Mesodermal cell (in vitro differentiated cells): ENCODE measurements around the gene PAPSS2.

ENCODE experiments used
- H3K27ac ChIP-seq: 2 replicates; pipeline ENCODE4 v1.7.0; 2013; ENCODE audit warnings: mild to moderate bottlenecking, low read depth, low read length, moderate library complexity; ENCODE audit not compliant: severe bottlenecking
- H3K36me3 ChIP-seq: 2 replicates; pipeline ENCODE4 v1.7.1; 2013; ENCODE audit warnings: mild to moderate bottlenecking, low read length, moderate library complexity; ENCODE audit not compliant: control insufficient read depth, insufficient read depth
- H3K4me1 ChIP-seq: one replicate; pipeline ENCODE4 v1.7.1; 2013; ENCODE audit warnings: mild to moderate bottlenecking, low read length; ENCODE audit not compliant: insufficient read depth, control insufficient read depth, poor library complexity, severe bottlenecking
- H3K4me3 ChIP-seq: 2 replicates; pipeline ENCODE4 v1.7.0; 2013; ENCODE audit warnings: low read length, control low read depth, mild to moderate bottlenecking; ENCODE audit not compliant: insufficient read depth, poor library complexity, severe bottlenecking; ENCODE audit errors: extremely low read depth
- H3K9me3 ChIP-seq: 2 replicates; pipeline ENCODE4 v1.7.1; 2013; ENCODE audit warnings: mild to moderate bottlenecking, low read length, moderate library complexity; ENCODE audit not compliant: control insufficient read depth
- WGBS, 2 experiments: methylation state at CpG; one replicate each; pipeline ENCODE4 v1.1.5; 2013; ENCODE audit warnings: missing lambda C conversion rate in 2 of 2; ENCODE audit not compliant: insufficient coverage in 2 of 2; 5-methylcytosine and 5-hydroxymethylcytosine counted together

Gene PAPSS2

GRCh38 chr10:87692956-87693484 is 33.3 kb downstream of the PAPSS2 start:
- WGBS, 2 experiments: no CpG with 5 or more reads among the region's 3 CpGs
- no peak overlapping the region for H3K27ac ChIP-seq
- no peaks in the 10 kb centered on the region for H3K9me3 ChIP-seq
- H3K4me1 ChIP-seq: no peaks in the 10 kb centered on the region
- H3K36me3 ChIP-seq: no peaks in the 10 kb centered on the region
- no peak overlapping the region for H3K4me3 ChIP-seq

- 93 to 97% methylated on average over 2 of the region's 4 CpGs for WGBS, 2 experiments
- Histone ChIP-seq H3K27ac (no peak overlapping the region), H3K9me3 (no peaks in the 10 kb centered on the region), H3K4me1 (no peaks in the 10 kb centered on the region), H3K4me3 (no peak overlapping the region), H3K36me3 (no peaks in the 10 kb centered on the region)
Measured at GRCh38 chr10:87694011-87694794, 34.5 kb downstream of the PAPSS2 start.

GRCh38 chr10:87695074-87695473 is 35.4 kb downstream of the PAPSS2 start:
- H3K4me3 ChIP-seq: no peak overlapping the region
- H3K4me1 ChIP-seq: no peaks in the 10 kb centered on the region
- WGBS, 2 experiments: 80% methylated on average over 1 of the region's 3 CpGs
- no peaks in the 10 kb centered on the region for H3K9me3 ChIP-seq
- H3K36me3 ChIP-seq: no peaks in the 10 kb centered on the region
- no peak overlapping the region for H3K27ac ChIP-seq

GRCh38 chr10:87696922-87697745 is 37.5 kb downstream of the PAPSS2 start:
- Histone ChIP-seq H3K27ac (no peak overlapping the region), H3K4me3 (no peak overlapping the region), H3K9me3 (no peaks in the 10 kb centered on the region), H3K36me3 (no peaks in the 10 kb centered on the region), H3K4me1 (no peaks in the 10 kb centered on the region)
- WGBS, 2 experiments: 91 to 96% methylated on average over 8 to 9 of the region's 11 CpGs

GRCh38 chr10:87700031-87700796 is 40.5 kb downstream of the PAPSS2 start:
- no peaks in the 10 kb centered on the region for H3K4me1 ChIP-seq
- H3K4me3 ChIP-seq: no peak overlapping the region
- WGBS, 2 experiments: 100% methylated on average over 4 of the region's 7 CpGs
- no peaks in the 10 kb centered on the region for H3K9me3 ChIP-seq
- no peak overlapping the region for H3K27ac ChIP-seq
- H3K36me3 ChIP-seq: no peaks in the 10 kb centered on the region

- no peaks in the 10 kb centered on the region for H3K36me3 ChIP-seq
- WGBS, 2 experiments: 93 to 97% methylated on average over 7 to 9 of the region's 9 CpGs
- no peak overlapping the region for H3K27ac ChIP-seq
- H3K4me3 ChIP-seq: no peak overlapping the region
- H3K9me3 ChIP-seq: no peaks in the 10 kb centered on the region
- H3K4me1 ChIP-seq: no peaks in the 10 kb centered on the region
Measured at GRCh38 chr10:87702260-87702972, 42.7 kb downstream of the PAPSS2 start.

GRCh38 chr10:87702973-87703294 is 43.3 kb downstream of the PAPSS2 start:
- Histone ChIP-seq H3K27ac (no peak overlapping the region), H3K4me1 (no peaks in the 10 kb centered on the region), H3K9me3 (no peaks in the 10 kb centered on the region), H3K4me3 (no peak overlapping the region), H3K36me3 (no peaks in the 10 kb centered on the region)
- WGBS, 2 experiments: 90 to 98% methylated on average over 3 to 4 of the region's 4 CpGs

GRCh38 chr10:87703771-87704170 is 44.1 kb downstream of the PAPSS2 start:
- Histone ChIP-seq H3K4me3 (no peak overlapping the region), H3K4me1 (no peaks in the 10 kb centered on the region), H3K9me3 (no peaks in the 10 kb centered on the region), H3K27ac (no peak overlapping the region), H3K36me3 (no peaks in the 10 kb centered on the region)
- 83% methylated on average over 1 of the region's 1 CpG; no CpG with 5 or more reads in 1 of the 2 experiments for WGBS, 2 experiments

GRCh38 chr10:87705339-87705738 is 45.7 kb downstream of the PAPSS2 start:
- Histone ChIP-seq H3K27ac (no peak overlapping the region), H3K4me1 (no peaks in the 10 kb centered on the region), H3K36me3 (peaks cover 4% of the 10 kb centered on the region), H3K4me3 (no peak overlapping the region), H3K9me3 (no peaks in the 10 kb centered on the region)

GRCh38 chr10:87706731-87707130 is 47.1 kb downstream of the PAPSS2 start:
- peaks cover 4% of the 10 kb centered on the region for H3K36me3 ChIP-seq
- WGBS, 2 experiments: 89 to 94% methylated on average over 3 of the region's 4 CpGs
- no peaks in the 10 kb centered on the region for H3K9me3 ChIP-seq
- no peaks in the 10 kb centered on the region for H3K4me1 ChIP-seq
- no peak overlapping the region for H3K4me3 ChIP-seq
- no peak overlapping the region for H3K27ac ChIP-seq
